22Rv1 (cell line): ENCODE measurements around the gene USP35.

Source experiments
- H3K27ac ChIP-seq: fragments of 450-650 bp; 2 replicates; pipeline ENCODE4 v1.5.1; 2017
- CTCF ChIP-seq: fragments of 450-650 bp; IDR thresholded peaks from 2 replicates; pipeline ENCODE4 v1.5.1; 2017; ENCODE audit warnings: mild to moderate bottlenecking
- ZFX ChIP-seq: fragments of 450-650 bp; IDR thresholded peaks from 2 replicates; pipeline ENCODE4 v1.6.1; 2017; ENCODE audit warnings: antibody characterized with exemption, borderline replicate concordance

USP35 gene

GRCh38 chr11:78188286-78189173, at the start of gene USP35, which contains the start of gene KCTD21:
USP35 (plus strand) TSS chr11:78188919; CDS start chr11:78196246, 7,327 bp downstream.
KCTD21 (minus strand) TSS chr11:78188626; CDS start chr11:78174554, 14,072 bp downstream.
- TF ChIP-seq CTCF (no peak), ZFX (no peak)
- H3K27ac ChIP-seq: peak within 1 kb of the TSS; percentile 44

- TF ChIP-seq CTCF (no peak), ZFX (no peak)
- peak within 1 kb of the TSS; percentile 84 for H3K27ac ChIP-seq
Measured at GRCh38 chr11:78139422-78140391, 49.0 kb upstream of the USP35 start, which contains the start of gene ALG8. ALG8 (minus strand) TSS chr11:78139626; CDS start chr11:78139588, 38 bp downstream.

GRCh38 chr11:78140392-78141077, 48.2 kb upstream of the USP35 start:
- TF ChIP-seq ZFX (no peak), CTCF (no peak)
- no peak overlapping the region for H3K27ac ChIP-seq

- TF ChIP-seq ZFX: no peak
- no peak overlapping the region for H3K27ac ChIP-seq
Measured at GRCh38 chr11:78145511-78146025, 43.2 kb upstream of the USP35 start.

GRCh38 chr11:78147807-78148206, 40.9 kb upstream of the USP35 start:
- TF ChIP-seq CTCF (no peak), ZFX (no peak)
- no peak overlapping the region for H3K27ac ChIP-seq

GRCh38 chr11:78149646-78150045, 39.1 kb upstream of the USP35 start:
- TF ChIP-seq ZFX (no peak), CTCF (no peak)
- H3K27ac ChIP-seq: no peak overlapping the region

GRCh38 chr11:78150346-78150745, 38.4 kb upstream of the USP35 start:
- TF ChIP-seq CTCF (no peak), ZFX (no peak)
- H3K27ac ChIP-seq: no peak overlapping the region
